GM10248 (cell line): ENCODE measurements around the gene CLASP1.
"Not testable (repeated sequence)": the region's sequence is repeated elsewhere in the genome, so short reads cannot be mapped to it uniquely, and the experiment has no call there.

Experiments
- CTCF ChIA-PET: fragments of 300-600 bp; sonication (Branson Sonifier 250); formaldehyde crosslinking; extraction: SDS; loops from one replicate; lab custom pipeline; 2021; ENCODE audit warnings: antibody characterized with exemption; lab: Yijun Ruan, JAX
- POLR2A ChIA-PET: fragments of 350-650 bp; sonication (Branson Sonifier 250); formaldehyde crosslinking; extraction: SDS; loops from one replicate; lab custom pipeline; 2020; ENCODE audit warnings: antibody characterized with exemption; lab: Yijun Ruan, JAX
- DNase-seq: peaks from one replicate; pipeline ENCODE4 v3.0.0; 2012; ENCODE audit errors: extremely low spot score
- TF ChIP-seq, protein P1 (sequence below): IDR thresholded peaks from 2 replicates; pipeline ENCODE4 v1.5.1; 2012; ENCODE audit warnings: mild to moderate bottlenecking, low read depth; ENCODE audit errors: extremely low read depth, missing control alignments, control extremely low read depth

The CLASP1 gene

DNA sequence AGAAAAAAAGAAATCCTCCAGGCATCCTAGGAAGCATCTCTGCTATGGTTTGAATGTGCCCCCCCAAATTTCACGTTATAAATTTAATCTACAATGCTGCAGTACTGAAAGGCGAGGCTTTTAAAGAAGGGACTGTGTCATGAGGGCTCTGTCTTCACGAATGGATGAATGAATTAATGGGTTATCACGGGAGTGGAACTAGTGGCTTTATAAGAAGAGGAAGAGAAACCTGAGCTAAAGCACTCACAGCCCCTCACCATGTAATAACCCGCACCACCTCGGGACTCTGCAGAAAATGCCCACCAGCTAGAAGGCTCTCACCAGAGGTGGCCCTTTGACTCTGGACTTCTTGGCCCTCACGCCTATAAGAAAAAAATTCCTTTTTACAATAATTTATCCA lies 90.9 kb downstream of the CLASP1 start:
- TF ChIP-seq, protein P1, sequence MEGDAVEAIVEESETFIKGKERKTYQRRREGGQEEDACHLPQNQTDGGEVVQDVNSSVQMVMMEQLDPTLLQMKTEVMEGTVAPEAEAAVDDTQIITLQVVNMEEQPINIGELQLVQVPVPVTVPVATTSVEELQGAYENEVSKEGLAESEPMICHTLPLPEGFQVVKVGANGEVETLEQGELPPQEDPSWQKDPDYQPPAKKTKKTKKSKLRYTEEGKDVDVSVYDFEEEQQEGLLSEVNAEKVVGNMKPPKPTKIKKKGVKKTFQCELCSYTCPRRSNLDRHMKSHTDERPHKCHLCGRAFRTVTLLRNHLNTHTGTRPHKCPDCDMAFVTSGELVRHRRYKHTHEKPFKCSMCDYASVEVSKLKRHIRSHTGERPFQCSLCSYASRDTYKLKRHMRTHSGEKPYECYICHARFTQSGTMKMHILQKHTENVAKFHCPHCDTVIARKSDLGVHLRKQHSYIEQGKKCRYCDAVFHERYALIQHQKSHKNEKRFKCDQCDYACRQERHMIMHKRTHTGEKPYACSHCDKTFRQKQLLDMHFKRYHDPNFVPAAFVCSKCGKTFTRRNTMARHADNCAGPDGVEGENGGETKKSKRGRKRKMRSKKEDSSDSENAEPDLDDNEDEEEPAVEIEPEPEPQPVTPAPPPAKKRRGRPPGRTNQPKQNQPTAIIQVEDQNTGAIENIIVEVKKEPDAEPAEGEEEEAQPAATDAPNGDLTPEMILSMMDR, result no peak
- CTCF ChIA-PET, result interaction anchor here (0.9 to 6.3 kb wide), 4 partner anchors 9 to 92 kb away, joined by 3 to 26 read pairs (median 5); no protein-coding TSS in a partner anchor
- POLR2A ChIA-PET, result interaction anchor here (0.7 kb wide), 1 partner anchor 11 kb away, joined by 4 read pairs; no protein-coding TSS in a partner anchor
- no peak for DNase-seq

DNA sequence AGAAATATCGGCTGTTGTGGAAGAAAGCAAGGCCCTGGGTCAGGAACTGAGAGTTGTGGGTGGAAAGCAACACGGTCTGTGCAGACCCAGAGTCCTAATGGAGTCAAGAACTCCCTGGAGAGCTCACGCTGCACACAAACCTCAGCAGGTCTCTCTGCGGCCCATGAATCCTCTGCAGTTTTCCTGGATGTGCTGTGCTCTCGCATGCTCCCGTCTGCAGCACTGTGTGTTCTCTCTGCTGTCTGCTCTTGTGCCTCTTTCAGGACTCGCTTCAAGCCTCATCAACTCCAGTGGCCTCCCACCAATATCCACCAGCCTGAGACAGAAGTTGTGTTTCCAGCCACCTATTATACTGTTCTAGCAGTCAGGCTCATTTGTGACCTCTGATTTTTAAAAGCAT lies 94.3 kb downstream of the CLASP1 start:
- TF ChIP-seq, protein P1, result no peak
- ChIA-PET POLR2A (no interaction called here), CTCF (interaction anchor here (1.6 to 6.3 kb wide), 2 partner anchors 8 to 25 kb away, joined by 4 to 26 read pairs; partner anchors contain the start of gene RNU4ATAC)
- DNase-seq, result no peak

DNA sequence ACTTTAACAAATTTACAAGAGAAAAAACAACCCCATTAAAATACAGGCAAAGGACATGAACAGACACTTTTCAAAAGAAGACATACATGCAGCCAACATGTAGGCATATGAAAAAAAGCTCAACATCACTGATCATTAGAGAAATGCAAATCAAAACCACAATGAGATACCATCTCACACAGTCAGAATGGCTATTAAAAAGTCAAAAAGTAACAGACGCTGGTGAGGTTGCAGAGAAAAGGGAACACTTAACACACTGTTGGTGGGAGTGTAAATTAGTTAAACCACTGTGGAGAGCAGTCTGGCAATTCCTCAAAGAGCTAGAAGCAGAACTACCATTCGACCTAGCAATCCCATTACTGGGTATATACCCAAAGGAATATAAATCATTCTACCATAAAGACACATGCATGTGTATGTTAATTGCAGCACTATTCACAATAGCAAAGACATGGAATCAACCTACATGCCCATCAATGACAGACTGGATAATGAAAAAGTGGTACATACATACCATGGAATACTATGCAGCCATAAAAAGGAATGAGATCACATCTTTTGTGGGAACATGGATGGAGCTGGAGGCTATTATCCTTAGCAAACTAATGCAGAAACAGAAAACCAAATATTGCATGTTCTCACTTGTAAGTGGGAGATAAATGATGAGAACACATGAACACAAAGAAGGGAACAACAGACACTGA lies 96.6 kb downstream of the CLASP1 start:
- CTCF ChIA-PET, result interaction anchor here (0.9 to 1.6 kb wide), 4 partner anchors 11 to 22 kb away, joined by 3 to 6 read pairs (median 4); partner anchors contain the start of gene RNU4ATAC
- POLR2A ChIA-PET, DNase-seq: not testable (repeated sequence)

DNA sequence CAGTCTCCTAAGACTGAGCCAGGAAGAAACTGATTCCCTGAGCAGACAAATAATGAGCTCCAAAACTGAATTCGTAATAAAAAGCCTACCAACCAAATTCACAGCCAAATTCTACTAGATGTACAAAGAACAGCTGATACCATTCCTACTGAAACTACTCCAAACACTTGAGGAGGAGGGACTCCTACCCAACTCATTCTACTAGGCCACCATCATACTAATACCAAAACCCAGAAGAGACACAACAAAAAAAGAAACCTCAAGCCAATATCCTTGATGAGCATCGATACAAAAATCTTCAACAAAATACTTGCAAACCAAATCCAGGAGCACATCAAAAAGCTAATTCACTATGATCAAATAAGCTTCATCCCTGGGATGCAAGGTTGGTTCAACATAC lies 98.6 kb downstream of the CLASP1 start:
- ChIA-PET POLR2A (interaction anchor here (0.6 kb wide), 1 partner anchor 46 kb away, joined by 3 read pairs; no protein-coding TSS in a partner anchor), CTCF (interaction anchor here (1.3 to 1.5 kb wide), 3 partner anchors 10 to 46 kb away, joined by 3 read pairs; partner anchors contain the start of gene RNU4ATAC)

DNA sequence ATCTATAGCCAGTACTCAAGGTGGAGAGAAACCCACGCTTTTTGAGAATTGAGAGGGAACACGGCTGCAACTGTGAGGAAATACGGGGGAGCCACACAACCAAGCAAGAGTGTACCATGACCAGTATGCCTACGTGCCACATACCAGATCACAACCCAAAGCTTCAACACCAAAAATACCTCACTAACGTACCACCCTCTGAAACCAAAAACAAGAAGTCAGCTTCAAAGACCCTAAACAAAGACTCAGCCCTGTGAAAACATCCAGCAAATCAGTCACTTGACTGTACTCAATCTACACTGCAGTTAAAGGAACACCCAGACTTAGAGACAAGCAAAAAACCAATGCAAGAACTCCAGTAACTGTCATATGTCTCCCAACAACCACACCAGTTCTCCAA lies 101.6 kb downstream of the CLASP1 start:
- ChIA-PET CTCF (interaction anchor here (0.8 to 4.3 kb wide), 10 partner anchors 10 to 131 kb away, joined by 3 to 26 read pairs (median 3); partner anchors contain the start of gene RNU4ATAC), POLR2A (no interaction called here)
- DNase-seq, result no peak
- TF ChIP-seq, protein P1, result no peak

More for the DNA sequence above, 98.6 kb downstream of the CLASP1 start:
- DNase-seq, result no peak
- TF ChIP-seq, protein P1, result no peak

DNA sequence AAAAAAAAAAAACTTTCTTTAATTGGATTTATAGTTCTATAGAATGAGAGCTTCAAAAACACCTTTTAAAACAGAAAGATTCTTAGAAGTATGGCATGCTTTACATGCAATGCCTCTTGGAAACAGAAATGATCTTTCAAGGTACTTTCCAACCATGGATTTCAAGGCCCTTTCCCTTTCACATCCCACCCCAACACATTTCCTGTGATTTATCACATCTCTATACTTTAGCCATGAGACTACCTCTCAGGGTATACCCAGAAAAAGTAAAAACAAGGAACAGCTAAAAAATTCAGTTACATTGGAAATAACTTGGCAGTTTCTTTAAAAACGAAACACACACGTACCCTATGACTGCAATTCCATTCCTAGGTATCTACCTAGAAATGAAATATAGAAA lies 103.3 kb downstream of the CLASP1 start:
- POLR2A ChIA-PET, result interaction anchor here (1.6 kb wide), 1 partner anchor 15 kb away, joined by 8 read pairs; the partner anchor contains the start of gene RNU4ATAC

More for the DNA sequence above, 103.3 kb downstream of the CLASP1 start:
- CTCF ChIA-PET, result interaction anchor here (1.0 to 4.3 kb wide), 3 partner anchors 11 to 95 kb away, joined by 3 to 26 read pairs (median 20); partner anchors contain the start of gene RNU4ATAC
- TF ChIP-seq, protein P1, result no peak
- no peak for DNase-seq
